HAP-1 (cell line): ENCODE measurements around the gene LRCH1.
A peak's percentile ranks its signal among the peaks of the same experiment; 100 is the strongest.

Experiments used
- DNase-seq, 2 experiments: peaks; one replicate each; pipeline ENCODE4 v3.0.0-alpha.2; 2016 to 2020; ENCODE audit warnings: low spot score in 2 of 2
- H3K27me3 ChIP-seq: fragments of 250-450 bp; sonication (Bioruptor Pico); 2 replicates; pipeline ENCODE4 v1.5.1; 2020; ENCODE audit warnings: low read depth, mild to moderate bottlenecking, moderate library complexity
- H3K36me3 ChIP-seq: fragments of 250-450 bp; sonication (Bioruptor Pico); replicated peaks from 2 replicates; pipeline ENCODE4 v1.5.1; 2020; ENCODE audit warnings: mild to moderate bottlenecking
- H3K4me1 ChIP-seq: fragments of 250-450 bp; sonication (Bioruptor Pico); 2 replicates; pipeline ENCODE4 v1.5.1; 2020; ENCODE audit warnings: mild to moderate bottlenecking
- H3K4me3 ChIP-seq: fragments of 250-450 bp; sonication (Bioruptor Pico); 2 replicates; pipeline ENCODE4 v1.5.1; 2020; ENCODE audit warnings: mild to moderate bottlenecking, moderate library complexity
- H3K9me3 ChIP-seq: fragments of 250-450 bp; sonication (Bioruptor Pico); 2 replicates; pipeline ENCODE4 v1.5.1; 2020; ENCODE audit warnings: mild to moderate bottlenecking, moderate library complexity
- in situ Hi-C: fragments of 300-500 bp; cut with MboI; formaldehyde crosslinking; loops from 3 replicates; pipeline ENCODE4 v1.14.3; 2020; ENCODE audit warnings: low sequenced_read_pairs, inconsistent platforms, mixed read lengths

Gene LRCH1

DNA sequence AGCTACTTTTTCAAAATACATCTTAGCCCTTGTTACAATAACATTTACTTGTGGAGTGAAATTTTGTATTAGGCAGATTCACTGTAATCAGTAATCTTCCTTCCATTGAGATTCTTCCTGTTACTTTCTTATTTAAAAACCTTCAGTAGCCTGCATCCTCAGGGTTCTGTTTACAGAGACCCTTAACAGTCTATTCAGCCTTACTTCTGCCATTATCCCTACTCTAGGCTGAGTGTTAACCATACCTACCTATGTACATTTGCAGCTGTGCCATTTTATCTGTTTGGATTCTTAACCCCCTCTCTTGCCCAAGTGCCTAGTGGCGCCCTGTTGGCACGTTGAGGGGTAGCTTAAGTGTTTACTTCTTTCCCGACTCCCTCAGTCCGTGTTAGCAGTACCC is 71.9 kb downstream of the LRCH1 start:
- Histone ChIP-seq H3K4me1 (peaks cover 17% of the 10 kb centered on the region), H3K4me3 (no peak overlapping the region), H3K9me3 (no peaks in the 10 kb centered on the region), H3K27me3 (no peaks in the 10 kb centered on the region), H3K36me3 (no peaks in the 10 kb centered on the region)
- no peak for DNase-seq
- in situ Hi-C loops = no loop called here

GRCh38 chr13:46627462-46627861 is 74.5 kb downstream of the LRCH1 start:
- Histone ChIP-seq H3K27me3 (no peaks in the 10 kb centered on the region), H3K9me3 (no peaks in the 10 kb centered on the region), H3K4me3 (no peak overlapping the region), H3K4me1 (peaks cover 14% of the 10 kb centered on the region), H3K36me3 (no peaks in the 10 kb centered on the region)
- DNase-seq = no peak
- in situ Hi-C loops = no loop called here

DNA sequence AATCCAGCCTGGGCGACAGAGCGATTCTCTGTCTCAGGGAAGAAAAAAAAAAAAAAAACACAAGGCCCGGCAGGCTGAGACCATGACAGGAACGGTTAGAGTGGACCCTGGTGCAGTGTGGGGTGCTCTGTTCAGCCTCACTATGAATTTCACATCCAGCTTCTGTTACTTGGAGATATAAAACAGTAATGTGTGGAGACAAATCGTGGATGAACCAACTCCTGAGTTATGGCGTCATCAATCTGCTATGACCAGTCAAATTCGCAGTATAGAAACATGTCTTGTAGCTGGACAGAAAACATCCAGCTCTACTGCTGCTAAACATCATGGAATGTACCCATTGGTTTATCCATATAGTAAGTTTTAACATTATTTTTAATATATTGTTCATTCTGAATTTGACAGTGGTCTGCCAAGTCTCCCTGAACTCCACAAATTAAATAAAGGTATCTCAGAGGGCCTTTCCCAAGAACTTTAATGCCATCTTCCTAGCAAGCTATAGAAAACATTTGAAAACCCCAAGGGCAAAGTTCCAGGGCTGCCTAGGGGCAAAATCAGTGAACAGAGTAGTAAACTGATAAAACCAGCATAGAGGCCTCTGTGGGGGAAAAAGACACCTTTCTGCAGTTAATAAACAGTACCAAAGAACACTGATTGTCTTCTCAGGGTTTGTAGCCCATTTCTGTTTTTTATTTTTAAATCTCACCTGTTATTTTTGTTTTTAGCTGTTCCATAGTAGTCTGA is 75.8 kb downstream of the LRCH1 start:
- Histone ChIP-seq H3K4me1 (peaks cover 12% of the 10 kb centered on the region), H3K4me3 (no peak overlapping the region), H3K27me3 (no peaks in the 10 kb centered on the region), H3K36me3 (no peaks in the 10 kb centered on the region), H3K9me3 (no peaks in the 10 kb centered on the region)
- in situ Hi-C loops = no loop called here
- DNase-seq = no peak

GRCh38 chr13:46629811-46630413 is 76.9 kb downstream of the LRCH1 start:
- H3K4me3 ChIP-seq = no peak overlapping the region
- DNase-seq = no peak
- H3K9me3 ChIP-seq = no peaks in the 10 kb centered on the region
- peaks cover 12% of the 10 kb centered on the region for H3K4me1 ChIP-seq
- in situ Hi-C loops = no loop called here
- H3K27me3 ChIP-seq = no peaks in the 10 kb centered on the region
- H3K36me3 ChIP-seq = no peaks in the 10 kb centered on the region

GRCh38 chr13:46630431-46631178 is 77.6 kb downstream of the LRCH1 start:
- Histone ChIP-seq H3K9me3 (no peaks in the 10 kb centered on the region), H3K4me1 (peaks cover 12% of the 10 kb centered on the region), H3K27me3 (no peaks in the 10 kb centered on the region), H3K36me3 (no peaks in the 10 kb centered on the region), H3K4me3 (no peak overlapping the region)
- in situ Hi-C loops = no loop called here
- peak in 1 of 2 experiments; percentile 41 for DNase-seq

GRCh38 chr13:46631179-46631542 is 78.2 kb downstream of the LRCH1 start:
- H3K9me3 ChIP-seq = no peaks in the 10 kb centered on the region
- peaks cover 12% of the 10 kb centered on the region for H3K4me1 ChIP-seq
- no peaks in the 10 kb centered on the region for H3K36me3 ChIP-seq
- DNase-seq = no peak
- no peak overlapping the region for H3K4me3 ChIP-seq
- in situ Hi-C loops = no loop called here
- H3K27me3 ChIP-seq = no peaks in the 10 kb centered on the region

GRCh38 chr13:46632176-46632575 is 79.2 kb downstream of the LRCH1 start:
- Histone ChIP-seq H3K27me3 (no peaks in the 10 kb centered on the region), H3K4me1 (peaks cover 12% of the 10 kb centered on the region), H3K4me3 (no peak overlapping the region), H3K9me3 (no peaks in the 10 kb centered on the region), H3K36me3 (no peaks in the 10 kb centered on the region)
- DNase-seq = no peak
- in situ Hi-C loops = no loop called here

GRCh38 chr13:46633416-46633815 is 80.4 kb downstream of the LRCH1 start:
- H3K4me3 ChIP-seq = no peak overlapping the region
- no peaks in the 10 kb centered on the region for H3K36me3 ChIP-seq
- H3K9me3 ChIP-seq = no peaks in the 10 kb centered on the region
- H3K4me1 ChIP-seq = peaks cover 12% of the 10 kb centered on the region
- in situ Hi-C loops = no loop called here
- DNase-seq = no peak
- H3K27me3 ChIP-seq = no peaks in the 10 kb centered on the region

GRCh38 chr13:46636451-46636850 is 83.5 kb downstream of the LRCH1 start:
- no peaks in the 10 kb centered on the region for H3K36me3 ChIP-seq
- no peak overlapping the region for H3K4me3 ChIP-seq
- H3K27me3 ChIP-seq = no peaks in the 10 kb centered on the region
- no peaks in the 10 kb centered on the region for H3K4me1 ChIP-seq
- no peak for DNase-seq
- in situ Hi-C loops = no loop called here
- no peaks in the 10 kb centered on the region for H3K9me3 ChIP-seq

DNA sequence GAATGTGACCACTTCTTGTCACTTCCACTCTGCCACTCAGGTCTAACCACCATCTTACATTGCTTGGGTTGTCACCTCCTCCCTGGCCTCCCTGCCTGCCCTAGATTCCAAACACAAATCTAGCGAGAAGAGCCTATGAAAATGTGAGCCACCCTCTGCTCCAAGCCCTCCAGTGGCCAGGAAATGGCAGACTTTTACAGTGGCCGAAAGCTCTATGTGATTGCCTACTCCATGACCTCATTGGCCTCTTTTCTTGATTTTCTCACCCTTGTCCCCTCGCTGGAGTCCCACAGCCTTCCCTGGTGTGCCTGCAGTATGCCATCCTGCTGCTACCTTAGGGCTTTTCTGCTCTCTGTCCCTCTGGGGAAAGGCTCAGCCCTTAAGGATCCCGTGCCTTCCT is 84.2 kb downstream of the LRCH1 start:
- in situ Hi-C loops = no loop called here

GRCh38 chr13:46638262-46638661 is 85.3 kb downstream of the LRCH1 start:
- Histone ChIP-seq H3K4me3 (no peak overlapping the region), H3K36me3 (no peaks in the 10 kb centered on the region), H3K27me3 (no peaks in the 10 kb centered on the region), H3K4me1 (no peaks in the 10 kb centered on the region), H3K9me3 (no peaks in the 10 kb centered on the region)
- in situ Hi-C loops = no loop called here
- no peak for DNase-seq

More for the DNA sequence above, 84.2 kb downstream of the LRCH1 start:
- Histone ChIP-seq H3K36me3 (no peaks in the 10 kb centered on the region), H3K9me3 (no peaks in the 10 kb centered on the region), H3K27me3 (no peaks in the 10 kb centered on the region), H3K4me3 (no peak overlapping the region), H3K4me1 (no peaks in the 10 kb centered on the region)
- DNase-seq = no peak

DNA sequence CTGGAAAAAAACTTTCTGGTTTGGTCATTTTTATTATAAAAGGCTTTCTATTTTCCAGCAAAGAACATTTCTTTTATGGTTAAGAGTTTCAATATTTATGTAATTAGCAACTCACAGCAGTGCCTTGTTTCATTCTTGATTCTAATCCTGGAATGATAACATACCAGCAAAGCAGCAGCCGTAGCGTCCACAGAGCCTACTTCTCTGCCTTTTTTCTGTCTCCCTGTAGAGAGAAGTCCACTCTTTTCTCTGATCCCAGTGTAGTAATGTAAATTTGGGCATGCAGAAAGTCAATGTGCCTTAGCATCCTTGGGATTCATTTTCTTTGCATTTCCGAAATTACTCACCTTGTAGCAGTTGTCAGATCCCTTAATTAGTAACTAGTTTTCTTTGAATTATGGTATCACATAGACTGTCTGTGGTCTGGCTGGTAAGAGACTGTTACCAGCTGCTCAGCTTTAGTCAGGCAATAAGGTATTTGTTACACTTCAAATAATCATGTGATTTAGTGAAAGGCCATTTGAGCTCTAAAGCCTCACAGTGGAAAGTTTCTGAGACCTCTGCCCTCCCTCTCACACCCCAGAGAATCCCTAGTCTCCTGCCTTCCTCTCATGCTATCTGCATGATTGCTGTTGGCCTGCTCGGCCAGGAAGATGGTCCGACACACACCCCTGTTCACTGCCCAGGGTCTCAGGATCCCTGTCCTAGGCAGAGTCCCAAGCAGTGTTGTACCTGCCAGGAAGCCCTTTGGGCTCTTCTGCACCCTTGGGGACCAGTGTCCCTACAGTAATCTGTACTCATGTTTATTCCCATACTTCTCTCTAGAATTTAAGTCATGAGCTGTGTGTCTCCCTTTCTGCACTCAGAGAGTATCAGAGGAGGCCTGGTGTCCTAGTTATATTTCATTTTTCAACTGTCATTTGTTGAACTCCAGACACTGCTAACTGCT is 86.3 kb downstream of the LRCH1 start:
- Histone ChIP-seq H3K9me3 (no peaks in the 10 kb centered on the region), H3K36me3 (no peaks in the 10 kb centered on the region), H3K4me3 (no peak overlapping the region), H3K27me3 (no peaks in the 10 kb centered on the region), H3K4me1 (no peaks in the 10 kb centered on the region)
- no peak for DNase-seq
- in situ Hi-C loops = no loop called here

GRCh38 chr13:46640843-46641242 is 87.9 kb downstream of the LRCH1 start:
- Histone ChIP-seq H3K36me3 (no peaks in the 10 kb centered on the region), H3K4me3 (no peak overlapping the region), H3K4me1 (no peaks in the 10 kb centered on the region), H3K9me3 (no peaks in the 10 kb centered on the region), H3K27me3 (no peaks in the 10 kb centered on the region)
- no peak for DNase-seq
- in situ Hi-C loops = no loop called here
